GM23338 (cell line): Measurements from ENCODE around the gene TRIML2. TPM values are rescaled to one million over a fixed set of nuclear protein-coding genes. Genes with fewer than 3 reads are reported as not detected.

Experiments
- ATAC-seq: fragments of 200-7000 bp; cut with Tn5 transposase; 3 replicates; pipeline ENCODE4 v1.9.1; 2020
- DNase-seq: peaks from one replicate; pipeline ENCODE4 v3.0.0-alpha.2; 2015; ENCODE audit warnings: low spot score
- H2AFZ ChIP-seq: fragments of 200-600 bp; sonication (generic); 2 replicates; pipeline ENCODE4 v1.8.0; 2016; ENCODE audit warnings: antibody characterized with exemption, mild to moderate bottlenecking, moderate library complexity
- H3F3A ChIP-seq: fragments of 200-600 bp; sonication (generic); replicated peaks from 2 replicates; pipeline ENCODE4 v1.8.0; 2017; ENCODE audit warnings: antibody characterized with exemption, mixed run types, low read depth
- H3K27ac ChIP-seq: fragments of 200-600 bp; sonication (generic); 2 replicates; pipeline ENCODE4 v1.6.1; 2016; ENCODE audit warnings: low read depth
- H3K27me3 ChIP-seq: fragments of 200-600 bp; sonication (generic); 2 replicates; pipeline ENCODE4 v1.8.0; 2016; ENCODE audit warnings: mild to moderate bottlenecking, mixed run types, moderate library complexity; ENCODE audit not compliant: insufficient read depth
- H3K36me3 ChIP-seq: fragments of 200-600 bp; sonication (generic); 2 replicates; pipeline ENCODE4 v1.8.0; 2016; ENCODE audit warnings: mild to moderate bottlenecking; ENCODE audit not compliant: insufficient read depth
- H3K4me1 ChIP-seq: fragments of 200-600 bp; sonication (generic); 2 replicates; pipeline ENCODE4 v1.8.0; 2016; ENCODE audit warnings: mild to moderate bottlenecking, moderate library complexity; ENCODE audit not compliant: insufficient read depth
- H3K4me2 ChIP-seq: fragments of 200-600 bp; sonication (generic); 2 replicates; pipeline ENCODE4 v1.7.1; 2017; ENCODE audit warnings: mixed run types
- H3K4me3 ChIP-seq: fragments of 200-600 bp; sonication (generic); 2 replicates; pipeline ENCODE4 v1.6.1; 2016; ENCODE audit warnings: mixed run types
- H3K79me2 ChIP-seq: fragments of 200-600 bp; sonication (generic); replicated peaks from 2 replicates; pipeline ENCODE4 v1.8.0; 2017; ENCODE audit warnings: mild to moderate bottlenecking; ENCODE audit not compliant: insufficient read depth
- H3K9me2 ChIP-seq: fragments of 200-600 bp; sonication (generic); 2 replicates; pipeline ENCODE4 v1.8.0; 2017; ENCODE audit not compliant: insufficient read depth
- H4K20me1 ChIP-seq: fragments of 200-600 bp; sonication (generic); replicated peaks from 2 replicates; pipeline ENCODE4 v1.8.0; 2017; ENCODE audit warnings: mild to moderate bottlenecking; ENCODE audit not compliant: insufficient read depth
- H3K27ac Mint-ChIP-seq: 2 replicates; pipeline ENCODE4 v1.8.0; 2020; ENCODE audit warnings: inconsistent platforms, mild to moderate bottlenecking, moderate library complexity, mixed read lengths
- H3K27me3 Mint-ChIP-seq: 3 replicates; pipeline ENCODE4 v1.8.0; 2022; ENCODE audit warnings: low read depth, mild to moderate bottlenecking, moderate library complexity, mixed read lengths, inconsistent platforms; ENCODE audit not compliant: insufficient read depth, poor library complexity
- H3K36me3 Mint-ChIP-seq: 3 replicates; pipeline ENCODE4 v1.8.0; 2021; ENCODE audit warnings: low read depth, mild to moderate bottlenecking, inconsistent platforms, moderate library complexity, mixed read lengths
- H3K4me1 Mint-ChIP-seq: 3 replicates; pipeline ENCODE4 v1.8.0; 2020; ENCODE audit warnings: mild to moderate bottlenecking, inconsistent platforms, mixed read lengths
- H3K4me3 Mint-ChIP-seq: 3 replicates; pipeline ENCODE4 v1.8.0; 2021; ENCODE audit warnings: moderate library complexity, mild to moderate bottlenecking, inconsistent platforms, mixed read lengths
- H3K9me3 Mint-ChIP-seq: 3 replicates; pipeline ENCODE4 v1.8.0; 2020; ENCODE audit warnings: moderate library complexity, mild to moderate bottlenecking, inconsistent platforms, mixed read lengths
- EZH2 ChIP-seq: fragments of 200-600 bp; sonication (generic); IDR thresholded peaks from one replicate; pipeline ENCODE4 v1.8.0; 2017; ENCODE audit warnings: antibody characterized with exemption, mild to moderate bottlenecking, low read depth; ENCODE audit not compliant: unreplicated experiment
- JUNB ChIP-seq: IDR thresholded peaks from one replicate; pipeline ENCODE4 v1.6.1; 2016; ENCODE audit warnings: antibody characterized with exemption; ENCODE audit not compliant: unreplicated experiment
- STAT1 ChIP-seq: IDR thresholded peaks from one replicate; pipeline ENCODE4 v1.6.1; 2016; ENCODE audit warnings: antibody characterized with exemption; ENCODE audit not compliant: unreplicated experiment
- ZNF331 ChIP-seq: fragments of 250-450 bp; sonication (Bioruptor Pico); IDR thresholded peaks from 2 replicates; pipeline ENCODE4 v1.5.0; 2020; ENCODE audit warnings: low read depth, mild to moderate bottlenecking, moderate library complexity
- ZNF462 ChIP-seq: fragments of 250-450 bp; sonication (Bioruptor Pico); IDR thresholded peaks from 2 replicates; pipeline ENCODE4 v1.5.0; 2020; ENCODE audit warnings: mild to moderate bottlenecking, moderate library complexity
- polyA plus RNA-seq: library from polyadenylated mRNA; unstranded; fragments of >200 nt; fragmentation: Nextera tagmentation; extraction: Ambion mirVana; gene quantifications from 2 replicates; pipeline ENCODE4 v1.2.1, GENCODE V29; 2016
- total RNA-seq: library from RNA; depleted of rRNA; stranded (reverse); fragments of >200 nt; shearing (Covaris generic); gene quantifications from 2 replicates; pipeline ENCODE4 v1.2.3, GENCODE V29; 2014

TRIML2 gene
- total and polyA plus RNA-seq, 2 experiments from 2014 or later, result 57.8 to 77.9 TPM

DNA sequence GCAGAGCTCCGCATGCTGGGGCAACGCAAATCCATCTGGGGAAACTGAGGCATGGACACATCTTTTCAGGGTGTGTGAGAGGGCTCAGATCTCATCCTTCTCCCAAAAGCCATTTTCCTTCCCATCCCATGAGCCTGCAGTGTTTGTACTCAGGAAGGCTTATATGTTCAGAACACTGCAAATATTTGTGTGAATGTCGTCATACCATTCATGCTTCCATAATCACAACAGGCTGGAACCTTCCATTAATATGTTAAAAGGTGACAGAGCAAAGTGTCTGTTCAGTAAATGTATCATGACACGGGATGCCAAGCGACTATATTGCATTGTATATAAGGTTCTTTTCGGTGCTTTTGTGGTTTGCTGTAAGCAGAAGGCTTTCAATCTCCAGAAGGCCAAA is 38.4 kb upstream of the TRIML2 start:
- no peak for ATAC-seq
- H3K27ac Mint-ChIP-seq, result no peak overlapping the region
- Histone ChIP-seq H3K4me2 (no peak overlapping the region), H2AFZ (0 out of 2 replicates have a peak overlapping the region, but pooled peaks have one; percentile 28), H3K9me2 (no peaks in the 10 kb centered on the region), H3F3A (no peaks in the 10 kb centered on the region), H3K27me3 (no peaks in the 10 kb centered on the region), H3K36me3 (no peaks in the 10 kb centered on the region), H4K20me1 (no peaks in the 10 kb centered on the region), H3K79me2 (no peaks in the 10 kb centered on the region), H3K27ac (no peak overlapping the region), H3K4me1 (no peaks in the 10 kb centered on the region), H3K4me3 (no peak overlapping the region)
- no peak for TF ChIP-seq EZH2
- no peak for TF ChIP-seq ZNF462 (CRISPR knock-in tag)
- TF ChIP-seq JUNB, result no peak
- no peak for TF ChIP-seq ZNF331 (CRISPR knock-in tag)
- H3K4me1 Mint-ChIP-seq, result no peaks in the 10 kb centered on the region
- no peak for DNase-seq
- H3K9me3 Mint-ChIP-seq, result peaks cover 8% of the 10 kb centered on the region
- H3K4me3 Mint-ChIP-seq, result no peak overlapping the region
- peaks cover 7% of the 10 kb centered on the region for H3K27me3 Mint-ChIP-seq
- peaks cover 9% of the 10 kb centered on the region for H3K36me3 Mint-ChIP-seq

- Histone ChIP-seq H3K27me3 (no peaks in the 10 kb centered on the region), H3F3A (no peaks in the 10 kb centered on the region), H3K9me2 (no peaks in the 10 kb centered on the region), H3K36me3 (no peaks in the 10 kb centered on the region), H3K79me2 (no peaks in the 10 kb centered on the region), H4K20me1 (no peaks in the 10 kb centered on the region), H3K4me3 (no peak overlapping the region), H3K27ac (no peak overlapping the region), H2AFZ (no peak overlapping the region; the same call in 1 of the 2 replicates), H3K4me2 (no peak overlapping the region), H3K4me1 (no peaks in the 10 kb centered on the region)
- Mint-ChIP-seq H3K4me3 (no peak overlapping the region), H3K27ac (no peak overlapping the region), H3K27me3 (peaks cover 7% of the 10 kb centered on the region), H3K9me3 (peaks cover 8% of the 10 kb centered on the region), H3K36me3 (peaks cover 9% of the 10 kb centered on the region), H3K4me1 (peaks cover 1% of the 10 kb centered on the region; the same call in 2 of the 3 replicates)
- DNase-seq (no peak), ATAC-seq (no peak)
- no peak for TF ChIP-seq STAT1
- TF ChIP-seq ZNF462 (CRISPR knock-in tag), result no peak
These were observed 37.8 kb upstream of the TRIML2 start for GRCh38 chr4:188147176-188147575.
